Heart right ventricle (tissue), 16 donors: Measurements from ENCODE around the gene CCDC194. TPM values are rescaled to one million over a fixed set of nuclear protein-coding genes. Genes with fewer than 3 reads are reported as not detected.

ENCODE experiments used
- ATAC-seq, 8 donors: fragments of 200-7000 bp; cut with Tn5 transposase; one replicate each; pipeline ENCODE4 v1.9.1; 2020; ENCODE audit warnings: mild to moderate bottlenecking in 8 of 8, moderate library complexity in 8 of 8, moderate number of reproducible peaks in 1 of 8
- DNase-seq, 2 donors: peaks; one replicate each; pipeline ENCODE4 v3.0.0-alpha.2; 2020
- H3K27ac ChIP-seq, 10 donors: fragments of 200-600 bp; sonication (generic) in 2 of 10; one replicate each; pipeline versions ENCODE4 v1.5.0 to v1.8.0; 2020 to 2022; ENCODE audit warnings: mild to moderate bottlenecking in 3 of 10
- H3K27me3 ChIP-seq, 7 donors: fragments of 200-600 bp; one replicate each; pipeline ENCODE4 v1.8.0; 2021 to 2022; ENCODE audit warnings: mild to moderate bottlenecking in 2 of 7
- H3K36me3 ChIP-seq, 9 donors: fragments of 200-600 bp; sonication (generic) in 1 of 9; one replicate each; pipeline versions ENCODE4 v1.5.0 to v1.8.0; 2020 to 2022; ENCODE audit warnings: mild to moderate bottlenecking in 2 of 9
- H3K4me1 ChIP-seq, 9 donors: fragments of 200-600 bp; sonication (generic) in 1 of 9; one replicate each; pipeline versions ENCODE4 v1.5.0 to v1.8.0; 2020 to 2022; ENCODE audit warnings: mild to moderate bottlenecking in 4 of 9
- H3K4me3 ChIP-seq, 10 donors: fragments of 200-600 bp; sonication (generic) in 2 of 10; one replicate each; pipeline versions ENCODE4 v1.5.0 to v1.8.0; 2020 to 2022; ENCODE audit warnings: mild to moderate bottlenecking in 7 of 10, moderate library complexity in 2 of 10
- H3K9me3 ChIP-seq, 11 donors: fragments of 200-600 bp in 10 of 11; sonication (generic) in 2 of 11; one replicate each; pipeline versions ENCODE4 v1.5.0 to v1.8.0; 2013 to 2022; ENCODE audit warnings: mild to moderate bottlenecking in 2 of 11, control low read depth in 1 of 11, moderate library complexity in 1 of 11
- CTCF ChIP-seq, 9 donors: fragments of 200-600 bp; sonication (generic) in 2 of 9; IDR thresholded peaks; one replicate each; pipeline versions ENCODE4 v1.5.0 to v1.8.0; 2021 to 2022; ENCODE audit warnings: antibody characterized with exemption in 9 of 9, mild to moderate bottlenecking in 5 of 9, moderate library complexity in 1 of 9
- WGBS, 2 donors: extraction: QIAGEN DNeasy Blood & Tissue Kit; methylation state at CpG; one replicate each; pipeline ENCODE4 v1.1.7; 2013; ENCODE audit warnings: inconsistent platforms in 1 of 2; 5-methylcytosine and 5-hydroxymethylcytosine counted together
- intact Hi-C, 10 donors: fragments of 100-400 bp; cut with DNase I; formaldehyde crosslinking; loops; one replicate each; pipeline versions ENCODE4 v1.11.1 to v1.14.2; 2022
- polyA plus RNA-seq, 2 donors: library from polyadenylated mRNA; stranded (reverse); fragments of 200-250 nt; gene quantifications; one replicate each; pipeline ENCODE4 v1.2.3, GENCODE V29; 2013
- total RNA-seq, 10 donors: library from RNA; stranded (reverse); fragmentation: NEBNext Ultra II Directional in 3 of 10; extraction: Animal tissue kit (Norgen Biotek cat#: 25700) in 3 of 10; gene quantifications; one replicate each; pipeline versions ENCODE4 v1.2.1 to v1.2.4, GENCODE V29; 2021 to 2023
- donor health status: Arrhythmogenic right ventricular cardiomyopathy.
- donor health status: ischemic (EF 13 %, LVEDD 7.1; RV severe dilation, severe dysfunction).
- donor health status: healthy with polysubstance abuse.
- donor health status: DM: no; HTN: yes; CAD: no.
- donor health status: DM: no; HTN: no; CAD: no.
- donor health status: ischemic (EF 25% LVEDD 6.9; RV normal size, moderate dysfunction).
- donor health status: ischemic (EF 25% LVEDD 5.7; RV mildly dilated, moderate dysfunction).
- donor health status: healthy.
- donor health status: DM: yes; HTN: yes; CAD: no.
- donor health status: Ischemic cardiomyopathy.
- donor health status: ischemic (EF 35%, LVEDD 5.7; RV mildly dilated, moderate dysfunction).
- donor health status: nonischemic (EF 11% LVEDD 7.7; RV severe dilation, severe dysfunction).
- donor health status: DM: yes; HTN: yes; CAD: no.
- donor health status: PGD.
- donor health status: ischemic (EF 29% LVEDD 5.4; RV normal size, mild dysfunction).
- donor health status: nonischemic (EF 23%, LVEDD 6.1; RV moderate dilation, normal function).

CCDC194 gene
- total and polyA plus RNA-seq, 12 donors, result 0.44 to 1.0 (median 0.51) TPM; not detected in 8

GRCh38 chr19:17353386-17353785, 40.6 kb downstream of the CCDC194 start:
- WGBS, 2 donors, result 72 to 74% methylated on average over 8 of the region's 8 CpGs
- no peak for ATAC-seq
- no peak overlapping the region for H3K4me3 ChIP-seq
- intact Hi-C loops, result no loop called here
- H3K36me3 ChIP-seq, result no peaks in the 10 kb centered on the region
- peaks cover 0 to 10% (median 0%) of the 10 kb centered on the region in 7 donors for H3K27me3 ChIP-seq
- H3K4me1 ChIP-seq, result peaks cover 9 to 65% (median 39%) of the 10 kb centered on the region in 9 donors
- H3K27ac ChIP-seq, result peak overlapping the region in 3 of 10 donors; percentile 24 to 48 (median 26)
- no peak for TF ChIP-seq CTCF (IDR thresholded peaks at IDR 0.05)
- no peaks in the 10 kb centered on the region for H3K9me3 ChIP-seq
- no peak for DNase-seq

DNA sequence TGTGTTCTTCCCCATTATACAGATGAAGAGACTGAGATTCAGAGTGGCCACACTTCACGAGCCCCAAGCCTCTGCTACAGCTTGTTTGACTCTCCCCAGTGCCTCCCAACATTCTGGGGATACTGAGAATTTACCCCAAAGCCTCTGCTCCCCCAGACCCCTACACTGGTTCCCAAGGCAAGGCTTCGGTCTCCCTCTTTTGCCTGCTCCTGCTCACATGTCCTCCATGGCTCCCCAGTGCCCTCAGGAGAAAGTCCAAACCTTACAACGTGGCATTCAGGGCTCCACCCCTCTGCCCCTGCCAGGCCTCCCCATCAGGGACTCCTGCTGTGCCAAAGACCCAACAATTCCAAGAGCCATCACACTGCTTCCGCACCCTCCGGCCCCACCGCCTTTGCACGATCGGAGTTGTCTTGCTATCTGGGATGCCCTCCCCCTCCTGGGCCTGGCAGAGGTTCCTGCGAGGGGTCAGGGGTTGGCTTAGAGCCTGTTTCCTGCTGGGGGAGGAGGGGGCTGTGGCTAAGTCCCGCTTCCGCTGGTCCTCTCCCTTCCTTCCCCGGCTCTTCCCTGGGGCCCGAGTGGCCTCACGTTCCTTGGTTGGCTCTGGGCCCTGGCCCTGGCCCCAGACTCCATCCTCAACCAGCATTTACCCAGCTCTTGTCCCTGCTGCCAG, 41.3 kb downstream of the CCDC194 start:
- WGBS, 2 donors, result 33% methylated on average over 14 of the region's 14 CpGs
- no peak for TF ChIP-seq CTCF (IDR thresholded peaks at IDR 0.05)
- Histone ChIP-seq H3K9me3 (no peaks in the 10 kb centered on the region), H3K36me3 (no peaks in the 10 kb centered on the region), H3K4me1 (peaks cover 12 to 65% (median 39%) of the 10 kb centered on the region in 9 donors), H3K27me3 (peaks cover 0 to 16% (median 0%) of the 10 kb centered on the region in 7 donors), H3K4me3 (no peak overlapping the region), H3K27ac (peak overlapping the region in 4 of 10 donors; percentile 22 to 48 (median 37))
- ATAC-seq (peak in 4 of 8 donors; percentile 6 to 22 (median 9)), DNase-seq (no peak)
- intact Hi-C loops, result no loop called here

- Histone ChIP-seq H3K27ac (peak overlapping the region in 2 of 10 donors; percentile 26 to 48), H3K4me1 (peaks cover 20 to 65% (median 43%) of the 10 kb centered on the region in 9 donors), H3K36me3 (no peaks in the 10 kb centered on the region), H3K9me3 (no peaks in the 10 kb centered on the region), H3K4me3 (no peak overlapping the region), H3K27me3 (peaks cover 0 to 19% (median 0%) of the 10 kb centered on the region in 7 donors)
- 90 to 92% methylated on average over 45 of the region's 45 CpGs for WGBS, 2 donors
- no peak for DNase-seq
- TF ChIP-seq CTCF (IDR thresholded peaks at IDR 0.05), result no peak
- intact Hi-C loops, result no loop called here
- no peak for ATAC-seq
These were observed 42.1 kb downstream of the CCDC194 start for GRCh38 chr19:17351815-17352435.

DNA sequence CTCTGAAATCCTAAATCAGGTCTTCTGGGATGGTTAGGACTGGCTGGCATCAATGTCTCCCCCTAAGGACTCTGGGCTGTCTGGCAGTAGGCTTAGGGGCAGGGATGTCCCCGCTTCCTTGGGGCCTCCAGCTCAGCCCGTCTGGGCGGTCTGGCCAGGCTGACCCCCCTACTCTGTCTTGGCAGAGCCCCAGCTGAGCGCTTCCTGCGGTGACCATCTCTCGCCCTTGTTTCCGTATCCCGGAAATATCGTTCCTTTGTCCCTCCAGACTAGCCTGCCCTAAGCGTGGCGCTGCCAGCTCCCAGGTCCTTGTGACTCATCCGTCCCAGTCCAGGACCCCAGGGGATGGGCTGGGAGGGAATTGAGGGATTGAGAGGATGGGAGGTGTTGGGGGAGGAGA, 45.3 kb downstream of the CCDC194 start:
- intact Hi-C loops, result loop anchor here in 7 of 10 donors (5.0 to 10.0 kb wide), 3 partner anchors 116 to 506 kb away; partner anchors contain the start of genes NXNL1 (in 2 of the 7) and RPL18A (in 1 of the 7)
- DNase-seq (peak; percentile 77 to 80), ATAC-seq (peak; percentile 58 to 85 (median 77))
- Histone ChIP-seq H3K4me1 (peaks cover 20 to 74% (median 50%) of the 10 kb centered on the region in 9 donors), H3K27me3 (peaks cover 0 to 19% (median 0%) of the 10 kb centered on the region in 7 donors), H3K9me3 (no peaks in the 10 kb centered on the region), H3K36me3 (peaks cover 0 to 2% (median 0%) of the 10 kb centered on the region in 9 donors), H3K27ac (peak overlapping the region in 9 of 10 donors; percentile 56 to 86 (median 76)), H3K4me3 (peak overlapping the region in 2 of 10 donors; percentile 10 to 26)
- TF ChIP-seq CTCF (IDR thresholded peaks at IDR 0.05), result no peak
- WGBS, 2 donors, result 6% methylated on average over 12 of the region's 12 CpGs
